CD1c-positive myeloid dendritic cell (primary cell): ENCODE measurements around the gene BAZ2B.

ENCODE experiments used
- DNase-seq: peaks from one replicate; pipeline ENCODE4 v3.0.0-alpha.2; 2016; ENCODE audit errors: extremely low spot score

BAZ2B gene

GRCh38 chr2:159462201-159462785, 154.1 kb downstream of the BAZ2B start:
- DNase-seq = no peak

GRCh38 chr2:159461076-159461475, 155.3 kb downstream of the BAZ2B start:
- no peak for DNase-seq

- no peak for DNase-seq
Observed at GRCh38 chr2:159460227-159460626, 156.1 kb downstream of the BAZ2B start.

- DNase-seq = no peak
Observed at GRCh38 chr2:159459279-159459678, 157.1 kb downstream of the BAZ2B start.

GRCh38 chr2:159457589-159457988, 158.8 kb downstream of the BAZ2B start:
- no peak for DNase-seq

GRCh38 chr2:159456500-159457426, 159.6 kb downstream of the BAZ2B start:
- DNase-seq = peak; percentile 57

GRCh38 chr2:159455330-159455918, 160.9 kb downstream of the BAZ2B start:
- no peak for DNase-seq

GRCh38 chr2:159454185-159454584, 162.2 kb downstream of the BAZ2B start:
- DNase-seq = no peak

GRCh38 chr2:159450180-159450579, 166.2 kb downstream of the BAZ2B start:
- no peak for DNase-seq

GRCh38 chr2:159449504-159450124, 166.7 kb downstream of the BAZ2B start:
- no peak for DNase-seq

- DNase-seq = no peak
Observed at GRCh38 chr2:159446817-159447216, 169.5 kb downstream of the BAZ2B start.

- no peak for DNase-seq
Observed at GRCh38 chr2:159446201-159446600, 170.1 kb downstream of the BAZ2B start.

- DNase-seq = no peak
Observed at GRCh38 chr2:159445307-159445706, 171.0 kb downstream of the BAZ2B start.

- DNase-seq = no peak
Observed at GRCh38 chr2:159444754-159445153, 171.6 kb downstream of the BAZ2B start.

GRCh38 chr2:159442159-159442852, 174.0 kb downstream of the BAZ2B start:
- DNase-seq = no peak

- no peak for DNase-seq
Observed at GRCh38 chr2:159441182-159441581, 175.2 kb downstream of the BAZ2B start.

- no peak for DNase-seq
Observed at GRCh38 chr2:159439421-159439820, 176.9 kb downstream of the BAZ2B start.

GRCh38 chr2:159438720-159439353, 177.5 kb downstream of the BAZ2B start:
- DNase-seq = no peak

GRCh38 chr2:159438284-159438683, 178.1 kb downstream of the BAZ2B start:
- no peak for DNase-seq

- no peak for DNase-seq
Observed at GRCh38 chr2:159432610-159433009, 183.7 kb downstream of the BAZ2B start.

- DNase-seq = no peak
Observed at GRCh38 chr2:159427048-159427447, 189.3 kb downstream of the BAZ2B start.
